ENCODE measurements around the gene PALLD.

DNA sequence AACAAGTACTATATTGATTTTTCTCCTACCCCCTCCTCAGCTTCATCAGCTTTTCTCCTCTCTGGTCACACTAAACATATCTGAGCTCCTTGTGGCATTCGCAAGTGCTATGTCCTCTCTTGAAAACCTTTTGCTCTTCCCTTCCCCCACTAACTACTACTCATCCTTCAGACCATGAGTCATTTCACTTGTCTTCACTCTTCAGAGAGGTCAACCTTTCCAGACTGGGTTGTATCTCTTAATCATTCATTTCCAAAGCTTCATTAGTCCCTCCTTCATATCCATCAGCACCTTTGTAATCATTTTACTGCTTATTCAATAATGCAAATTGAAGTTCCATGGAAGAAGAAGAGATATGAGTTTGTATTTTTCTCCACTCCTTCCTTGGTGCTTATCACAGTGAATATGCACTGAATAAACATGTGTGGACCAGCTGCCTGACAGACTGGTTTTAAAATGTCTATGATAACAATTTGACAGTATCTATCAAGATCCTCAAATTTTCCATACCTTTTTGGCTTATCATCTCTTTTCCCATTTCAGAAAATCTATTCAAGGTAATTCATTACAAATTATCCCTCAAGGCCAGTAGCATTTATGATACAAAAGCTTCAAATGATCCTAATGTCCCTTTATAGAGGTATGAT is 45.0 kb upstream of the PALLD start:
- TF ChIP-seq, protein P1, sequence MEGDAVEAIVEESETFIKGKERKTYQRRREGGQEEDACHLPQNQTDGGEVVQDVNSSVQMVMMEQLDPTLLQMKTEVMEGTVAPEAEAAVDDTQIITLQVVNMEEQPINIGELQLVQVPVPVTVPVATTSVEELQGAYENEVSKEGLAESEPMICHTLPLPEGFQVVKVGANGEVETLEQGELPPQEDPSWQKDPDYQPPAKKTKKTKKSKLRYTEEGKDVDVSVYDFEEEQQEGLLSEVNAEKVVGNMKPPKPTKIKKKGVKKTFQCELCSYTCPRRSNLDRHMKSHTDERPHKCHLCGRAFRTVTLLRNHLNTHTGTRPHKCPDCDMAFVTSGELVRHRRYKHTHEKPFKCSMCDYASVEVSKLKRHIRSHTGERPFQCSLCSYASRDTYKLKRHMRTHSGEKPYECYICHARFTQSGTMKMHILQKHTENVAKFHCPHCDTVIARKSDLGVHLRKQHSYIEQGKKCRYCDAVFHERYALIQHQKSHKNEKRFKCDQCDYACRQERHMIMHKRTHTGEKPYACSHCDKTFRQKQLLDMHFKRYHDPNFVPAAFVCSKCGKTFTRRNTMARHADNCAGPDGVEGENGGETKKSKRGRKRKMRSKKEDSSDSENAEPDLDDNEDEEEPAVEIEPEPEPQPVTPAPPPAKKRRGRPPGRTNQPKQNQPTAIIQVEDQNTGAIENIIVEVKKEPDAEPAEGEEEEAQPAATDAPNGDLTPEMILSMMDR (optimal IDR thresholded peaks at IDR 0.05 in 1 of 3, IDR thresholded peaks at IDR 0.05 in 1 of 3, conservative IDR thresholded peaks at IDR 0.05 in 1 of 3; ENCODE audit: extremely low read depth in 1 of 3, insufficient read depth in 2 of 3, low read length in 3 of 3), result no peak
- no peak for TF ChIP-seq EZH2 (IDR thresholded peaks at IDR 0.05; ENCODE audit: low read length)

Data from keratinocyte (primary cell).